HG02571 (cell line): Measurements from ENCODE around the gene SYNGAP1.
"Not testable (repeated sequence)": the region's sequence is repeated elsewhere in the genome, so short reads cannot be mapped to it uniquely, and the experiment has no call there.

Experiments used
- ATAC-seq: cut with Tn5 transposase; IDR thresholded peaks from one replicate; pipeline ENCODE4 v1.9.1; 2021; ENCODE audit warnings: mild to moderate bottlenecking, moderate library complexity; ENCODE audit not compliant: unreplicated experiment

SYNGAP1 gene

GRCh38 chr6:33419580-33420490, at the start of gene SYNGAP1:
Gene SYNGAP1 (plus strand): TSS chr6:33420065. CDS start chr6:33420265, 200 bp downstream.
- ATAC-seq = no peak

GRCh38 chr6:33371901-33372300, 48.0 kb upstream of the SYNGAP1 start:
- not testable (repeated sequence) for ATAC-seq

GRCh38 chr6:33372526-33373123, 47.2 kb upstream of the SYNGAP1 start:
- ATAC-seq = no peak

- no peak for ATAC-seq
Observed at GRCh38 chr6:33373960-33374910, 45.6 kb upstream of the SYNGAP1 start.

GRCh38 chr6:33375143-33375671, 44.7 kb upstream of the SYNGAP1 start:
- no peak for ATAC-seq

- no peak for ATAC-seq
Observed at GRCh38 chr6:33377171-33377570, 42.7 kb upstream of the SYNGAP1 start.

- ATAC-seq = not testable (repeated sequence)
Observed at GRCh38 chr6:33379184-33379583, 40.7 kb upstream of the SYNGAP1 start.

- no peak for ATAC-seq
Observed at GRCh38 chr6:33380272-33380981, 39.4 kb upstream of the SYNGAP1 start.

- ATAC-seq = no peak
Observed at GRCh38 chr6:33383427-33384185, 36.3 kb upstream of the SYNGAP1 start.

- ATAC-seq = no peak
Observed at GRCh38 chr6:33384581-33385020, 35.3 kb upstream of the SYNGAP1 start.

- no peak for ATAC-seq
Observed at GRCh38 chr6:33390173-33390572, 29.7 kb upstream of the SYNGAP1 start.

- no peak for ATAC-seq
Observed at GRCh38 chr6:33390767-33391277, 29.0 kb upstream of the SYNGAP1 start.

GRCh38 chr6:33391278-33391921, 28.5 kb upstream of the SYNGAP1 start, which contains the start of gene KIFC1:
Gene KIFC1 (plus strand): TSS chr6:33391823. CDS start chr6:33391986, 163 bp downstream.
- ATAC-seq = peak; percentile 84

- ATAC-seq = peak; percentile 12
Observed at GRCh38 chr6:33391922-33392594, 27.8 kb upstream of the SYNGAP1 start.

GRCh38 chr6:33392595-33392948, 27.3 kb upstream of the SYNGAP1 start:
- ATAC-seq = no peak

GRCh38 chr6:33392979-33393378, 26.9 kb upstream of the SYNGAP1 start:
- ATAC-seq = no peak

- no peak for ATAC-seq
Observed at GRCh38 chr6:33397541-33397940, 22.3 kb upstream of the SYNGAP1 start.

GRCh38 chr6:33398601-33399000, 21.3 kb upstream of the SYNGAP1 start:
- not testable (repeated sequence) for ATAC-seq
